Choroid plexus epithelial cell (primary cell): ENCODE results near the gene MAFG.

ENCODE experiments used
- DNase-seq: peaks from one replicate; pipeline ENCODE4 v3.0.0-alpha.2; 2010; ENCODE audit warnings: low read depth
- H3K4me3 ChIP-seq: 2 replicates; pipeline ENCODE4 v1.5.1; 2011; ENCODE audit warnings: low read depth, mild to moderate bottlenecking, control low read depth, low read length, moderate library complexity
- TF ChIP-seq, protein P1 (sequence below): conservative IDR thresholded peaks from 2 replicates; pipeline ENCODE4 v1.5.1; 2011; ENCODE audit warnings: low read depth, mild to moderate bottlenecking, control low read depth, inconsistent platforms, low read length, moderate library complexity

MAFG gene

DNA sequence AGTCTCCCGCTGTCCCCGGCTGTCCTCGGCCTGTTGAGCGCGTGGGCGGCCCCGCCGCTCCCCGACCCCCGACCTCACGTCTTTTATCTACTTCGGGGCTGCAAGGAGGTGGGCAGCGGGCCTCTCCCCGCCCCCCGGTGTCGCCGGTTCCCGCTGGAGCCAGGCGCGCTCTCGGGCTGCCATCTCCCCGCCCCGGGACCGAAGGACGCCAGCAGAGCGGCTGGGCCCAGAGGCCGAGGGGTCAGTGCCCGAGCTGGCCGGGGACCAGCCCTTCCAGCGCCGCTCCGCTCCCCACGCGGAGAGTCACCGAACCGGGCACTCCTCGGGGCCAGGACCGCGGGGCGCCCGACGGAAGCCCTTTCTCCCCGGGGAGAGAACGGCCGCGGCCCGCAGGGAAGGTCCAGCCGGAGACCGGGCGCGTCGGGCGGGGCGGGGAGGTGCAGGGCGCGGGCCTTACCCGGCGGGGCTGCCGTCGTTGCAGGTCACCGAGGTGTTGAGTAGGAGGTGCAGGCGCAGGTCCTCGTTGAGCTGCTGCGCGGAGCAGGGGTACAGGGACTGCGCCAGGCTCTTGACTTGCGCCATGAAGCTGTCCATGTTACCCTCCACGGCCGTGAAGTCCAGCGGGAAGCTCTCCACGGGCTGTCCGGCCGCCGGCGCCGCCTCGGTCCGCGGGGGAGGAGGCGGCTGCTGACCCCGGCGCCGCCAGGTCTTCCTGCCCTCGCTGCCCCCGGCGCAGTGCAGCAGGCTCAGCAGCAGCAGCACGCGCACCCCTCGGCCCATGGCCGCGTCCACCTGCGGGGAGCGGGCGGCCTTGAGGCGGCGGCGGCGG, 32.8 kb upstream of the MAFG start:
- DNase-seq: no peak
- no peak overlapping the region for H3K4me3 ChIP-seq
- TF ChIP-seq, protein P1, sequence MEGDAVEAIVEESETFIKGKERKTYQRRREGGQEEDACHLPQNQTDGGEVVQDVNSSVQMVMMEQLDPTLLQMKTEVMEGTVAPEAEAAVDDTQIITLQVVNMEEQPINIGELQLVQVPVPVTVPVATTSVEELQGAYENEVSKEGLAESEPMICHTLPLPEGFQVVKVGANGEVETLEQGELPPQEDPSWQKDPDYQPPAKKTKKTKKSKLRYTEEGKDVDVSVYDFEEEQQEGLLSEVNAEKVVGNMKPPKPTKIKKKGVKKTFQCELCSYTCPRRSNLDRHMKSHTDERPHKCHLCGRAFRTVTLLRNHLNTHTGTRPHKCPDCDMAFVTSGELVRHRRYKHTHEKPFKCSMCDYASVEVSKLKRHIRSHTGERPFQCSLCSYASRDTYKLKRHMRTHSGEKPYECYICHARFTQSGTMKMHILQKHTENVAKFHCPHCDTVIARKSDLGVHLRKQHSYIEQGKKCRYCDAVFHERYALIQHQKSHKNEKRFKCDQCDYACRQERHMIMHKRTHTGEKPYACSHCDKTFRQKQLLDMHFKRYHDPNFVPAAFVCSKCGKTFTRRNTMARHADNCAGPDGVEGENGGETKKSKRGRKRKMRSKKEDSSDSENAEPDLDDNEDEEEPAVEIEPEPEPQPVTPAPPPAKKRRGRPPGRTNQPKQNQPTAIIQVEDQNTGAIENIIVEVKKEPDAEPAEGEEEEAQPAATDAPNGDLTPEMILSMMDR: no peak

DNA sequence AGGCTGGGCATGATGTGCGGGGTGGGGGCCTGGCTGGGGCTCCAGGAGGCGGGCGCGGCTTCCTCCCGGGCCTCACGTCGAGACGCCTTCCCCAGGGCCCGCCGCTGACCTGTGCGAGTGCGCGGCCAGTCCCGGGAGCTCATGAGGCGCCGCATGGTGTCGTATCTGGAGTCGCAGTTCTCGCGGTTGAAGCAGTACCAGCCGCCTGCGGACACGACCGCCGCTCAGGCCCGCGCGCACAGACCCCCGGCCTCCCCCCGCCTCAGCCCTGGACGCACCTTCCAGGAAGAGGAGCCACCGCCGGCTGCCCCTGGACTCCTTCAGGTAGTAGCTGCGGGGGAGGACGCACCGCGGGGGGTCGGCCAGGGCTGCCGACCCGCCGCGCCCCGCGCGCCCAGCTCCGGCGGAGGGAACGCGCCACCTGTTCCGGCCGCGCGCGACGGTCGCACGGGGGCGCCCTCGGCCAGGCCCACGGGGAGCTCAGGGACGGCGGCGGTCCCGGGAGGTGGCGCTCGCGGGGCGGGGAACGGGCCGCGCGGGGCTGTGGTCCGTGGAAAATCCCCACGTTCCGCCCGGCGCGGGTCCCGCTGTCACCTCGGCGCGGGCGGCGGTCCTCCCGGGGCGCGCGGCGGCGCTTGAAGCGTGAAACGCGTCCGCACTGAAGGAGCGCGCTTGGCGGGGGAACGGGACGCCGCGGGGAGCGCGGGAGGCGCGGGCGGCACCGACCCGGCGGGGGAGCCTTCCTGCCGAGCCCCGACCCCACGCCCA, 32.0 kb upstream of the MAFG start:
- TF ChIP-seq, protein P1: peak; percentile 42
- H3K4me3 ChIP-seq: no peak overlapping the region
- DNase-seq: peak; percentile 47

DNA sequence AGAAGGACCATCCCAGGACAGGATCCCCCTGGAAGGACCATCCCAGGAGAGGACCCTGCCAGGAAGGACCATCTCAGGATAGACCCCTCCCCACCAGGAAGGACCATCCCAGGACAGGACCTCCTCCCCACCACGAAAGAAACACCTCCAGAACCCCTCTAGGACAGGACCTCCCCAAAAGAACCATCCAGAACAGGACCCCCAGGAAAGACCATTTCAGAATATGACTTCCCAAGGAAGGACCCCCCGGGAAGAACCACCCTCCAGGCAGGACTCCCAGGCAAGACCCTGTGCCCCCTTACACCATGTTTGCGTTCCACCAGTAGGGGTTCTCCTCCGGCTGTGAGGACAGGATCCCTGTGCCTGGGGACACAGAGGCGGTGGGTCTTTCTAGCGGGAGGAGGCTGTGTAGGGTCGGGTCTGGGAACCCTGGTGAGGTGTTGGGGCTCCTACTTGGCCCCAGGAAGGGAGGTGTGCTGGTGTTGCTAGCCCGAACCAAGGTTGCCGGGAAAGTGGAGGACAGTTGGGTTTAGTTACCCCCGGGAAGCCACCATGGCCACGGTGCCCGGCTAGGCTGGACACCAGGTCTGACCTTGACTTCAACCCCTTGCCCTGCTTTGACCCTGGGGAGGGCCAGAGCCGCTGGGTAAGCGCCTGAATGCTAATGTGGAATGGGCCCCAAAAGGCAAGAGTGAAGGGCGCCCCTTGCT, 31.3 kb upstream of the MAFG start:
- TF ChIP-seq, protein P1: peak; percentile 7
- H3K4me3 ChIP-seq: no peak overlapping the region
- DNase-seq: no peak

DNA sequence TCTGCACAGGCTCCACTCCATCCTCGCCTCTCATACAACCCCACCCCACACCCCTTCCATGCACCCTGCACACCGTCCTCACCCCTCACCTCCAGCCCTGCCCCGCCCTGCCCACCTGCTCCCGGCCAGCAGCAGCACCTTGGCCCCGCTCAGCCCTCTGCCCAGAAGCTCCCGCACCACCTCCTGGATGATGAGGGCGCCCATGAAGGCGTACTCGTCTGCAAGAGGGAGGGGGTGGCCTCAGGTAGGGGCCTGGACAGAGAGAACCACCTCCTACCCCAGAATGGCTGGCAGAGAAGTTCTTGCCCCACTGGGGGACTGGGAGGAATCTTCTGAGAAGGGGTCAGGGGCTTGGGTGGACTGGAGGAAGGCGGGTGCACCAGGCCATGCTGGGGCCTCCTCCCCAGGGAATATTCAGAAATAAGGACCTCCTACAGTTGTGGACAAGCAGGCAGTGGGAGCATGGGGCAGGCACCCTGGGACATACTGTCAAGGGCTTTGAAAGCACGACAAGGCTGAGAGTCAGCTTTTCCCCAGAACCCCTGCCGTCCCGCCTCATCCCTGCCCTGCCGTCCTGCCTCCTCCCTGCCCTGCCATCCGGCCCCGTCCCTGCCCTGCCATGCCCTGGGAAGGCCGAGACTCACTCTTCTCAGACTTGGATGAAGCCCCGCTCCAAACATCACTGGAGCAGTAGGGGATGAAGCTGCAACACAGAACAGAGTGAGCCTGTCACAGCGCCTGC, 30.3 kb upstream of the MAFG start:
- TF ChIP-seq, protein P1: no peak
- DNase-seq: no peak
- H3K4me3 ChIP-seq: no peak overlapping the region

DNA sequence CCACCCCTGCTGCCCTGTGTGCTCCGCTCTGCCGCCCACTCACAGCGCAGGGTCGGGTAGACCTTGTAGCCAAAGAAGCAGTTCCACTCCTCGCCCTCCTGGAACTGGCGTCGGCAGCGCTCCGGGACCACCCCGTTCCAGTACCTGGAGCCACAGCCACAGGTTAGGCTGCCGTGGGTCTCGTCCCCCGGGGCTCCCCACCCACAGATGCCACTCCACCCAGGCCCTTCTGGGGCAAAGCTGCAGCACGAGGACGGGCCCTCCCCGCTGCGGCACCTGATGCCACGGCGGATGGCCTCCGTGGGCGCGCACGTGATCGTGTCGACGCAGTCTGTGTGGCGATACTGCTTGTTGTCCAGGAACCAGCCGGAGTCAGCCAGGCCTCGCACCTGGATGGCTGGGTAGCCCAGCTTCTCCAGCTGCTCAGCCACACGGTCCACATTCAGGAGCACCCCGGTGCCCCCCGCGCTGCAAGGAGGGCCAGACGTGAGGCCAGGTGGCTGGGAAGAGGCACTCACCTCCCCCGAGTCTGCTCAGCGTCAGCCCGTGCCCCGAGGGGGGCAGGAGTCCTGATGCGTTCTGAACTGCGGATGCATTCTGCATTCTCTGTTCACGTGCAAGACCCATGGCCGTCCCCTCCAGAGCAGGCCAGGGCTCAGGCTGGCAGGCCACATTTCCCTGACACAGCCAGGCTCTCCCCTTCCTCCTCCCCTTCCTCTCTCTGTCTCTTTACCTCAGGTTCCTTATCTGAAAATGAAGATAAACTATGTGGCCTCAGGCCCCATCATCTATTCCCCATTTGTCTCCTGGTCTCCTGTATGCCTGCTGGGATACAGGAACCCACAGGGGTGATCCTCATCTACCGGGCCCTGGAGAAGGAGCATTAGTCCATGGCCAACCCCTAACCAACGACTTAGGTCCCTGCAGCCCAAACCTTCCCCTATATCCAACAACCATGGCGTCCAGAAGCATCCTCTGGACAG, 29.4 kb upstream of the MAFG start:
- no peak overlapping the region for H3K4me3 ChIP-seq
- DNase-seq: no peak
- TF ChIP-seq, protein P1: no peak
